ENCODE data around the gene OPRPN. TPM values are rescaled to one million over a fixed set of nuclear protein-coding genes. Genes with fewer than 3 reads are reported as not detected.

The OPRPN gene
- total and polyA plus RNA-seq, 3 experiments from 2014 or later, result not detected

- Mint-ChIP-seq H3K36me3 (no peaks in the 10 kb centered on the region), H3K27me3 (no peaks in the 10 kb centered on the region), H3K4me1 (no peaks in the 10 kb centered on the region), H3K27ac (no peak overlapping the region), H3K4me3 (no peak overlapping the region), H3K9me3 (peaks cover 0 to 3% (median 0%) of the 10 kb centered on the region in 5 donors)
- Histone ChIP-seq H3K9me3 (ENCODE audit: low read length) (no peaks in the 10 kb centered on the region), H3K4me3 (ENCODE audit: low read length) (no peak overlapping the region), H3K27me3 (ENCODE audit: insufficient read depth, low read length, poor library complexity, severe bottlenecking) (no peaks in the 10 kb centered on the region), H3K36me3 (ENCODE audit: insufficient read depth, low read length) (no peaks in the 10 kb centered on the region), H3K4me1 (ENCODE audit: insufficient read depth, low read length) (no peaks in the 10 kb centered on the region), H3K27ac (ENCODE audit: low read depth, low read length) (no peak overlapping the region)
- ChIA-PET CTCF (no interaction called here), POLR2A (no interaction called here)
- DNase-seq, result no peak
Observed at GRCh38 chr4:70380578-70380977, 17.2 kb upstream of the OPRPN start.

- Histone ChIP-seq H3K4me3 (ENCODE audit: low read length) (no peak within 1 kb of the TSS), H3K27me3 (ENCODE audit: insufficient read depth, low read length, poor library complexity, severe bottlenecking) (no peaks in the 10 kb centered on the region), H3K36me3 (ENCODE audit: insufficient read depth, low read length) (no peaks in the 10 kb centered on the region), H3K4me1 (ENCODE audit: insufficient read depth, low read length) (no peaks in the 10 kb centered on the region), H3K27ac (ENCODE audit: low read depth, low read length) (no peak within 1 kb of the TSS), H3K9me3 (ENCODE audit: low read length) (no peaks in the 10 kb centered on the region)
- Mint-ChIP-seq H3K4me1 (no peaks in the 10 kb centered on the region), H3K27ac (no peak within 1 kb of the TSS), H3K27me3 (no peaks in the 10 kb centered on the region), H3K4me3 (no peak within 1 kb of the TSS), H3K36me3 (no peaks in the 10 kb centered on the region), H3K9me3 (peaks cover 0 to 5% (median 0%) of the 10 kb centered on the region in 5 donors)
- DNase-seq, result no peak
- ChIA-PET POLR2A (no interaction called here), CTCF (no interaction called here)
Observed at GRCh38 chr4:70382691-70383181, 15.0 kb upstream of the OPRPN start, which contains the start of gene SMR3B. Gene SMR3B (plus strand): TSS chr4:70383131. CDS start chr4:70384511, 1,380 bp downstream.

- ChIA-PET CTCF (no interaction called here), POLR2A (no interaction called here)
- no peak for DNase-seq
- no peaks in the 10 kb centered on the region for H3K9me3 ChIP-seq (ENCODE audit: low read length)
- H3K4me3 ChIP-seq (ENCODE audit: low read length), result no peak overlapping the region
- Mint-ChIP-seq H3K9me3 (peaks cover 0 to 4% (median 0%) of the 10 kb centered on the region in 5 donors), H3K27ac (no peak overlapping the region), H3K4me1 (no peaks in the 10 kb centered on the region), H3K36me3 (no peaks in the 10 kb centered on the region), H3K27me3 (peaks cover 0 to 1% of the 10 kb centered on the region in 2 donors), H3K4me3 (no peak overlapping the region)
- no peaks in the 10 kb centered on the region for H3K4me1 ChIP-seq (ENCODE audit: insufficient read depth, low read length)
- no peaks in the 10 kb centered on the region for H3K36me3 ChIP-seq (ENCODE audit: insufficient read depth, low read length)
- no peak overlapping the region for H3K27ac ChIP-seq (ENCODE audit: low read depth, low read length)
- no peaks in the 10 kb centered on the region for H3K27me3 ChIP-seq (ENCODE audit: insufficient read depth, low read length, poor library complexity, severe bottlenecking)
Observed at GRCh38 chr4:70392057-70392776, 5.5 kb upstream of the OPRPN start.

GRCh38 chr4:70399319-70399718 is 1.6 kb downstream of the OPRPN start:
- no peak overlapping the region for H3K27ac Mint-ChIP-seq
- Histone ChIP-seq H3K36me3 (ENCODE audit: insufficient read depth, low read length) (no peaks in the 10 kb centered on the region), H3K9me3 (ENCODE audit: low read length) (no peaks in the 10 kb centered on the region), H3K4me1 (ENCODE audit: insufficient read depth, low read length) (no peaks in the 10 kb centered on the region), H3K27ac (ENCODE audit: low read depth, low read length) (no peak overlapping the region), H3K27me3 (ENCODE audit: insufficient read depth, low read length, poor library complexity, severe bottlenecking) (no peaks in the 10 kb centered on the region), H3K4me3 (ENCODE audit: low read length) (no peak overlapping the region)
- no peak for DNase-seq
- CTCF ChIA-PET, result no interaction called here
- POLR2A ChIA-PET, result no interaction called here
- no peaks in the 10 kb centered on the region for H3K36me3 Mint-ChIP-seq
- no peaks in the 10 kb centered on the region for H3K9me3 Mint-ChIP-seq
- no peaks in the 10 kb centered on the region for H3K4me1 Mint-ChIP-seq
- H3K27me3 Mint-ChIP-seq, result no peaks in the 10 kb centered on the region
- no peak overlapping the region for H3K4me3 Mint-ChIP-seq

- Mint-ChIP-seq H3K36me3 (no peaks in the 10 kb centered on the region), H3K27me3 (peaks cover 0 to 1% of the 10 kb centered on the region in 2 donors), H3K27ac (no peak overlapping the region), H3K4me1 (no peaks in the 10 kb centered on the region), H3K9me3 (peaks cover 0 to 2% (median 0%) of the 10 kb centered on the region in 5 donors), H3K4me3 (no peak overlapping the region)
- ChIA-PET POLR2A (no interaction called here), CTCF (no interaction called here)
- no peaks in the 10 kb centered on the region for H3K4me1 ChIP-seq (ENCODE audit: insufficient read depth, low read length)
- H3K27ac ChIP-seq (ENCODE audit: low read depth, low read length), result no peak overlapping the region
- H3K4me3 ChIP-seq (ENCODE audit: low read length), result no peak overlapping the region
- no peak for DNase-seq
- H3K9me3 ChIP-seq (ENCODE audit: low read length), result no peaks in the 10 kb centered on the region
- H3K36me3 ChIP-seq (ENCODE audit: insufficient read depth, low read length), result no peaks in the 10 kb centered on the region
- no peaks in the 10 kb centered on the region for H3K27me3 ChIP-seq (ENCODE audit: insufficient read depth, low read length, poor library complexity, severe bottlenecking)
Observed at GRCh38 chr4:70402762-70403161, 5.0 kb downstream of the OPRPN start.

GRCh38 chr4:70405765-70406164 is 8.0 kb downstream of the OPRPN start:
- H3K9me3 ChIP-seq (ENCODE audit: low read length), result no peaks in the 10 kb centered on the region
- H3K36me3 Mint-ChIP-seq, result no peaks in the 10 kb centered on the region
- ChIA-PET CTCF (no interaction called here), POLR2A (no interaction called here)
- H3K4me1 Mint-ChIP-seq, result no peaks in the 10 kb centered on the region
- H3K27ac Mint-ChIP-seq, result no peak overlapping the region
- H3K27me3 ChIP-seq (ENCODE audit: insufficient read depth, low read length, poor library complexity, severe bottlenecking), result no peaks in the 10 kb centered on the region
- peaks cover 0 to 2% (median 0%) of the 10 kb centered on the region in 5 donors for H3K9me3 Mint-ChIP-seq
- H3K27me3 Mint-ChIP-seq, result peaks cover 0 to 1% of the 10 kb centered on the region in 2 donors
- H3K4me3 ChIP-seq (ENCODE audit: low read length), result no peak overlapping the region
- H3K4me3 Mint-ChIP-seq, result no peak overlapping the region
- no peaks in the 10 kb centered on the region for H3K36me3 ChIP-seq (ENCODE audit: insufficient read depth, low read length)
- DNase-seq, result no peak
- no peak overlapping the region for H3K27ac ChIP-seq (ENCODE audit: low read depth, low read length)
- H3K4me1 ChIP-seq (ENCODE audit: insufficient read depth, low read length), result no peaks in the 10 kb centered on the region

GRCh38 chr4:70425306-70425705 is 27.6 kb downstream of the OPRPN start:
- H3K27me3 Mint-ChIP-seq, result no peaks in the 10 kb centered on the region
- no peaks in the 10 kb centered on the region for H3K4me1 ChIP-seq (ENCODE audit: insufficient read depth, low read length)
- no peaks in the 10 kb centered on the region for H3K27me3 ChIP-seq (ENCODE audit: insufficient read depth, low read length, poor library complexity, severe bottlenecking)
- H3K36me3 Mint-ChIP-seq, result no peaks in the 10 kb centered on the region
- H3K27ac Mint-ChIP-seq, result no peak overlapping the region
- CTCF ChIA-PET, result no interaction called here
- no peak overlapping the region for H3K4me3 Mint-ChIP-seq
- no peaks in the 10 kb centered on the region for H3K36me3 ChIP-seq (ENCODE audit: insufficient read depth, low read length)
- H3K9me3 ChIP-seq (ENCODE audit: low read length), result no peaks in the 10 kb centered on the region
- H3K27ac ChIP-seq (ENCODE audit: low read depth, low read length), result no peak overlapping the region
- DNase-seq, result no peak
- POLR2A ChIA-PET, result no interaction called here
- H3K4me1 Mint-ChIP-seq, result no peaks in the 10 kb centered on the region
- no peak overlapping the region for H3K4me3 ChIP-seq (ENCODE audit: low read length)
- peaks cover 0 to 9% (median 5%) of the 10 kb centered on the region in 5 donors for H3K9me3 Mint-ChIP-seq

- no peak for DNase-seq
- Histone ChIP-seq H3K27me3 (ENCODE audit: insufficient read depth, low read length, poor library complexity, severe bottlenecking) (no peaks in the 10 kb centered on the region), H3K4me3 (ENCODE audit: low read length) (no peak overlapping the region), H3K4me1 (ENCODE audit: insufficient read depth, low read length) (no peaks in the 10 kb centered on the region), H3K27ac (ENCODE audit: low read depth, low read length) (no peak overlapping the region), H3K9me3 (ENCODE audit: low read length) (no peaks in the 10 kb centered on the region), H3K36me3 (ENCODE audit: insufficient read depth, low read length) (no peaks in the 10 kb centered on the region)
- Mint-ChIP-seq H3K9me3 (peaks cover 3 to 9% (median 5%) of the 10 kb centered on the region in 5 donors), H3K27me3 (no peaks in the 10 kb centered on the region), H3K36me3 (no peaks in the 10 kb centered on the region), H3K4me1 (no peaks in the 10 kb centered on the region), H3K4me3 (no peak overlapping the region), H3K27ac (no peak overlapping the region)
- ChIA-PET POLR2A (no interaction called here), CTCF (no interaction called here)
Observed at GRCh38 chr4:70426789-70427188, 29.0 kb downstream of the OPRPN start.

Data from CD8-positive, alpha-beta memory T cell (primary cell).